Lung (tissue), 12 donors: Measurements from ENCODE around the gene GOLGA8S. TPM values are rescaled to one million over a fixed set of nuclear protein-coding genes. Genes with fewer than 3 reads are reported as not detected.

Experiments used
- ATAC-seq: fragments of 200-7000 bp; cut with Tn5 transposase; one replicate; pipeline ENCODE4 v1.9.1; 2020; ENCODE audit warnings: moderate number of reproducible peaks; ENCODE audit not compliant: insufficient read depth, low FRiP score
- DNase-seq, 3 donors: peaks; one replicate each; pipeline ENCODE4 v3.0.0-alpha.2; 2013 to 2017
- H3K27ac ChIP-seq, 2 donors: one replicate each; pipeline ENCODE4 v1.5.1; 2013; ENCODE audit warnings: mild to moderate bottlenecking in 2 of 2, moderate library complexity in 2 of 2, control low read depth in 1 of 2, inconsistent platforms in 1 of 2, low read depth in 1 of 2, low read length in 1 of 2
- H3K27me3 ChIP-seq, 3 donors: one replicate each; pipeline ENCODE4 v1.5.1; 2013; ENCODE audit warnings: low read length in 2 of 3; ENCODE audit not compliant: control insufficient read depth in 3 of 3, insufficient read depth in 3 of 3
- H3K36me3 ChIP-seq, 4 donors: one replicate each; pipeline ENCODE4 v1.5.1; 2013; ENCODE audit warnings: low read length in 4 of 4, mild to moderate bottlenecking in 1 of 4, moderate library complexity in 1 of 4; ENCODE audit not compliant: control insufficient read depth in 4 of 4, insufficient read depth in 4 of 4
- H3K4me1 ChIP-seq, 5 donors: one replicate each; pipeline ENCODE4 v1.5.1; 2013; ENCODE audit warnings: low read length in 5 of 5, mild to moderate bottlenecking in 2 of 5, moderate library complexity in 1 of 5; ENCODE audit not compliant: control insufficient read depth in 5 of 5, insufficient read depth in 5 of 5
- H3K4me3 ChIP-seq: one replicate; pipeline ENCODE4 v1.5.1; 2013; ENCODE audit warnings: mild to moderate bottlenecking, control low read depth, moderate library complexity
- H3K9ac ChIP-seq, 2 donors: one replicate each; pipeline ENCODE4 v1.5.1; 2013; ENCODE audit warnings: low read length in 2 of 2, control low read depth in 1 of 2; ENCODE audit not compliant: insufficient read depth in 1 of 2
- H3K9me3 ChIP-seq, 4 donors: one replicate each; pipeline ENCODE4 v1.5.1; 2013; ENCODE audit warnings: low read length in 3 of 4, mild to moderate bottlenecking in 1 of 4, moderate library complexity in 1 of 4; ENCODE audit not compliant: control insufficient read depth in 4 of 4, insufficient read depth in 3 of 4
- WGBS, 2 donors: extraction: QIAGEN DNeasy Blood & Tissue Kit; methylation state at CpG; one replicate each; pipeline ENCODE4 v1.1.7; 2013; 5-methylcytosine and 5-hydroxymethylcytosine counted together
- polyA plus RNA-seq, 2 donors: library from polyadenylated mRNA; stranded (reverse); fragments of 200-250 nt; gene quantifications; one replicate each; pipeline ENCODE4 v1.2.1, GENCODE V29; 2013
- total RNA-seq, 2 donors: library from RNA; depleted of rRNA in 1 of 2; stranded (reverse); fragments of >200 nt in 1 of 2; gene quantifications; one replicate each; pipeline ENCODE4 v1.2.1, GENCODE V29; 2014 to 2021
- TF ChIP-seq, protein P1 (sequence below): IDR thresholded peaks from 2 replicates; pipeline ENCODE4 v1.5.1; 2012; ENCODE audit warnings: mild to moderate bottlenecking; ENCODE audit errors: control extremely low read depth, extremely low read depth
- donor health status: control.
- donor health status: control.
- donor health status: Bipolar disorder and iron deficiency.
- donor health status: healthy.
- donor health status: DM: yes; HTN: yes; CAD: no.

The GOLGA8S gene
- total and polyA plus RNA-seq, 4 donors, result 0.05 to 0.40 (median 0.16) TPM

DNA sequence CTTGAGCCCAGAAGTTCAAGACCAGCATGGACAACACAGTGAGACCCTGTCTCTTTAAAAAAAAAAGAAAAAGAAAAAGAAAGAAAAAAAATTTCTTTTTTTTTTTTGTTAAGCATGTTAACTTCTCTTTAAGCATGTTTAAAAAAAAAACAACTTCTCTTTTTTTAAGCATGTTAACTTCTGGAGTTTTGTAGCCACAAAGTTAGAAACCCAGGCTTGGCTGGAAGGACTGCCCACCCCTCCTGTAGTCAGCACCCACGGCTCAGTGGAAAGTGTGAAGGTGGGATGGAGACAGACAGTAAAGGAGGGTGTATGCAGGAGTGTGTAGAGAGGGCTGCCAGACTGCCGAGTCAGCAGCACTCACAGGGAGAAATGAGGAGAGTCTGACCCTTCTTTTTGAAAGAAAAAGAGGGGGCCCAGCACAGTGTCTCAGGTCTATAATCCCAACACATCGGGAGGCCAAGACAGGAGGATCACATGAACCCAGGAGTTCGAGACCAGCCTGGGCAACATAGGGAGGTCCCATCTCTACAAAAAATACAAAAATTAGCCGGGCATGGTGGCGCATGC is 33.2 kb downstream of the GOLGA8S start:
- H3K9ac ChIP-seq, result no peak overlapping the region
- no peaks in the 10 kb centered on the region for H3K27me3 ChIP-seq
- peaks cover 0 to 2% (median 0%) of the 10 kb centered on the region in 4 donors for H3K9me3 ChIP-seq
- ATAC-seq (no peak), DNase-seq (no peak)
- H3K4me1 ChIP-seq, result peaks cover 0 to 2% (median 0%) of the 10 kb centered on the region in 5 donors
- no peak overlapping the region for H3K4me3 ChIP-seq
- TF ChIP-seq, protein P1, sequence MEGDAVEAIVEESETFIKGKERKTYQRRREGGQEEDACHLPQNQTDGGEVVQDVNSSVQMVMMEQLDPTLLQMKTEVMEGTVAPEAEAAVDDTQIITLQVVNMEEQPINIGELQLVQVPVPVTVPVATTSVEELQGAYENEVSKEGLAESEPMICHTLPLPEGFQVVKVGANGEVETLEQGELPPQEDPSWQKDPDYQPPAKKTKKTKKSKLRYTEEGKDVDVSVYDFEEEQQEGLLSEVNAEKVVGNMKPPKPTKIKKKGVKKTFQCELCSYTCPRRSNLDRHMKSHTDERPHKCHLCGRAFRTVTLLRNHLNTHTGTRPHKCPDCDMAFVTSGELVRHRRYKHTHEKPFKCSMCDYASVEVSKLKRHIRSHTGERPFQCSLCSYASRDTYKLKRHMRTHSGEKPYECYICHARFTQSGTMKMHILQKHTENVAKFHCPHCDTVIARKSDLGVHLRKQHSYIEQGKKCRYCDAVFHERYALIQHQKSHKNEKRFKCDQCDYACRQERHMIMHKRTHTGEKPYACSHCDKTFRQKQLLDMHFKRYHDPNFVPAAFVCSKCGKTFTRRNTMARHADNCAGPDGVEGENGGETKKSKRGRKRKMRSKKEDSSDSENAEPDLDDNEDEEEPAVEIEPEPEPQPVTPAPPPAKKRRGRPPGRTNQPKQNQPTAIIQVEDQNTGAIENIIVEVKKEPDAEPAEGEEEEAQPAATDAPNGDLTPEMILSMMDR, result no peak
- no peaks in the 10 kb centered on the region for H3K36me3 ChIP-seq
- WGBS, 2 donors, result 67 to 70% methylated on average over 6 of the region's 6 CpGs
- H3K27ac ChIP-seq, result no peak overlapping the region

- Histone ChIP-seq H3K36me3 (no peaks in the 10 kb centered on the region), H3K27me3 (no peaks in the 10 kb centered on the region), H3K4me1 (no peaks in the 10 kb centered on the region), H3K9ac (no peak overlapping the region), H3K9me3 (peaks cover 0 to 6% (median 0%) of the 10 kb centered on the region in 4 donors), H3K4me3 (no peak overlapping the region), H3K27ac (no peak overlapping the region)
- TF ChIP-seq, protein P1, result no peak
- no peak for DNase-seq
- ATAC-seq, result no peak
- 73 to 75% methylated on average over 15 of the region's 15 CpGs for WGBS, 2 donors
Measured at GRCh38 chr15:23395030-23395692, 40.6 kb downstream of the GOLGA8S start.

DNA sequence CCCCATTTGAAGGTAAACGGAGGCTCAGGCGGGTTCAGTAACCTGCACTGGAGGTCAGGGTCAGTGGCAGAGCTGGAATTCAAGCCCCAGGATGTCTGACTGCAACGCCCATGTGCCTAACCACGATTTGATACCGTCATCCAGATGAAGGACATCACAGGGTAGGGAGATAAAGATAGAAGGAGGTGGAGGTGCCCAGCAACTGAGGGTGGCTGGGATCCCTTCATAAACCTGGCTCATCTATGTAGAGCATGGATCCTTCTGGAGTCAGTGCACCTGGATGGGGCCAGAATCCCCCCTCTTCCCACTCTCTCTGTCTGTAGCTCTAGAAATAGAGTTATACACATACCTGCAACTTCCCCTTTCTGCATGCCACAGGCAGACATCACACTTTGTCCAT is 41.3 kb downstream of the GOLGA8S start:
- WGBS, 2 donors, result 77 to 78% methylated on average over 5 of the region's 5 CpGs
- no peak overlapping the region for H3K27ac ChIP-seq
- TF ChIP-seq, protein P1, result no peak

More for the DNA sequence above, 41.3 kb downstream of the GOLGA8S start:
- Histone ChIP-seq H3K4me1 (no peaks in the 10 kb centered on the region), H3K4me3 (no peak overlapping the region), H3K36me3 (no peaks in the 10 kb centered on the region), H3K27me3 (no peaks in the 10 kb centered on the region), H3K9ac (no peak overlapping the region), H3K9me3 (peaks cover 0 to 6% (median 0%) of the 10 kb centered on the region in 4 donors)
- ATAC-seq (no peak), DNase-seq (no peak)
